GM19240 (cell line): ENCODE results near the gene ITGB5.
"Not testable (repeated sequence)": the region's sequence is repeated elsewhere in the genome, so short reads cannot be mapped to it uniquely, and the experiment has no call there.

Source experiments
- DNase-seq: peaks from one replicate; pipeline ENCODE4 v3.0.0; 2011; ENCODE audit warnings: low spot score; ENCODE audit not compliant: insufficient read length

Gene ITGB5

DNA sequence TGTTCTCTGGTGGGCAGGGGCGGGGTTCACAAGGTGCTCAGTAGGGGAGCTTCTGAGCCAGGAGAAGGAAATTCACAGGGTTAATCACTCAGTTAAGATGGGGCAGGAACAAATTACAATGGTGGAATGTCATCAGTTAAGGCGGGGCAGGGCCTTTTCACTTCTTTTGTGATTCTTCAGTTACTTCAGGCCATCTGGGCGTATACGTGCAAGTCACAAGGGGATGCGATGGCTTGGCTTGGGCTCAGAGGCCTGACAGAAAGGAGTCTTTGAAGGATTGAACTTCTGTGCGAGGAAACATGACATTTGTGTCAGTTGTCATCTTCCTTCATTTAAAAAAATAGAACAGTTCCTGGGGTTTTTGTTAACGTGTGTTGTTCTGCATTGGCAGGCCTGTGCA lies 129.2 kb downstream of the ITGB5 start:
- not testable (repeated sequence) for DNase-seq

DNA sequence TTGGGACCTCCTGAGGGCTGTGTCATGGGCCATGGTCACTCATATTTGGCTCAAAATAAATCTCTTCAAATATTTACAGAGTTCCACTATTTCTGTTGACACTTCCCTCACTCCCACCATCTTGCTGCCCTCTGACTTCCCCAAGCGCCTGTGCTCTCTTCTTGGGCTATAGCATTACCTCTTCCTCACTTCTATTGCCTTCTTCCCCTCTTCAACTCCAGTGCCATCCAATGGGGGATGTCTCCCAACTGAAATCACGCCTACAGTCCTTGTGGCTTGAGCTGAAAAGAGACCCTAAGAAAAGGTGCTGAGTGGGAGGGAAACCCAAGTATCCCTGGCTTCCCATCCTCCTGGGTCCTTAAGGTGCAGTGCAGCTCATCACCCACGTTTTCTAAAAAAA lies 135.1 kb downstream of the ITGB5 start:
- DNase-seq, result no peak

DNA sequence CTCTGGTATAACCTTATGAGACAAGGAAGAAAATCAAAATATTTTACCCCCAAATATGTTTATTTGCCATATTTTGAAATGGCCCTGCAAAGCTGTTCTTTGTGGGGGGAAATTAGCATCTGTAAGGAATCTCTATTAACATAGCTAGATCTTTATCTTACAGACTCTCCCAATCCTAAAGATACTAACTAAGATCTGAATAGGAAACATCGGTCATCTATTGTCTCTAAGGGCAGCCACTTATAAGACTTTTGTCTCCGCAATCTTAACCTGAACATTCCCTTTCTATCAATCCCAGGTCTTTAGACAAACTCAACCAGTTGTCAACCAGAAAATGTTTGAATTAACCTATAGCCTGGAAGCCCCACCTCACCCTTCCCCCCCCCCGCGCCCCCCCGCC lies 135.7 kb downstream of the ITGB5 start:
- no peak for DNase-seq

DNA sequence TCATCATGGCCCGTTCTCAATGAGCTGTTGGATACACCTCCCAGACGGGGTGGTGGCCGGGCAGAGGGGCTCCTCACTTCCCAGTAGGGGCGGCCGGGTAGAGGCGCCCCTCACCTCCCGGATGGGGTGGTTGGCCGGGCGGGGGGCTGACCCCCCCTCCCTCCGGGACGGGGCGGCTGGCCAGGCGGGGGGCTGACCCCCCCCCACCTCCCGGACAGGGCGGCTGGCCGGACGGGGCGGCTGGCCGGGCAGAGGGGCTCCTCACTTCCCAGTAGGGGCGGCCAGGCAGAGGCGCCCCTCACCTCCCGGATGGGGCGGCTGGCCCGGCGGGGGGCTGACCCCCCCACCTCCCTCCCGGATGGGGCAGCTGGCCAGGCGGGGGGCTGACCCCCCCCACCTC lies 137.3 kb downstream of the ITGB5 start:
- not testable (repeated sequence) for DNase-seq

DNA sequence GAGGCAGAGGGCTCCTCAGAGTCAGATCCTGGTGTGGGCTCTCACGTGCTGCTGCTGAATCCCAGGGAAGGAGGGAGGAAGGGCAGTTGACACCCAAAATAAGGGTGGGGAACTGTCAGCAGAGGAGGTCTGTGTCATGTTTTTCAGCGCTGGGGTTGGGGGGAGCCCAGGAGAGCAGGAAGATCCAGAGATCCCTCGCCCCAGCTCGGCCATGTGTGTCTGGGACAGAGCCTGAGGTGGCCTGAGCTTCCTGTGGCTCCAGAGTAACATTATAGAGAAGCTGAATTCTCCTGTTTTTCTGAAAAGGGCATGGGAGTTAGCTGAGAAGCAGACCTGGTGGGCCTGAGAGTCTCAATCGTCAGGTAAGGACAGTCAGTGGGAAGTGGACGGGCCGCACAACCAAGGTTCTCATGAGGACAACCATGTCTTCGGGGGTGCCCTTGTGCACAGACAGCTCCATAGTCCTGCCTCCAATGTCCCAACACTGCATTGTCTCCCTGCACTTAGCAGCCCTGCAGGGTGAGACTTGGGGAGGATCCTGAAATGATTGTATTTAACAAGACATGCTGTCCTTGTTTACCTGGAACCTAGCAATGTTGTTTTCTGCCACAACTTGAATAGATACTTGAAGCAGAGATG lies 138.5 kb downstream of the ITGB5 start:
- no peak for DNase-seq

DNA sequence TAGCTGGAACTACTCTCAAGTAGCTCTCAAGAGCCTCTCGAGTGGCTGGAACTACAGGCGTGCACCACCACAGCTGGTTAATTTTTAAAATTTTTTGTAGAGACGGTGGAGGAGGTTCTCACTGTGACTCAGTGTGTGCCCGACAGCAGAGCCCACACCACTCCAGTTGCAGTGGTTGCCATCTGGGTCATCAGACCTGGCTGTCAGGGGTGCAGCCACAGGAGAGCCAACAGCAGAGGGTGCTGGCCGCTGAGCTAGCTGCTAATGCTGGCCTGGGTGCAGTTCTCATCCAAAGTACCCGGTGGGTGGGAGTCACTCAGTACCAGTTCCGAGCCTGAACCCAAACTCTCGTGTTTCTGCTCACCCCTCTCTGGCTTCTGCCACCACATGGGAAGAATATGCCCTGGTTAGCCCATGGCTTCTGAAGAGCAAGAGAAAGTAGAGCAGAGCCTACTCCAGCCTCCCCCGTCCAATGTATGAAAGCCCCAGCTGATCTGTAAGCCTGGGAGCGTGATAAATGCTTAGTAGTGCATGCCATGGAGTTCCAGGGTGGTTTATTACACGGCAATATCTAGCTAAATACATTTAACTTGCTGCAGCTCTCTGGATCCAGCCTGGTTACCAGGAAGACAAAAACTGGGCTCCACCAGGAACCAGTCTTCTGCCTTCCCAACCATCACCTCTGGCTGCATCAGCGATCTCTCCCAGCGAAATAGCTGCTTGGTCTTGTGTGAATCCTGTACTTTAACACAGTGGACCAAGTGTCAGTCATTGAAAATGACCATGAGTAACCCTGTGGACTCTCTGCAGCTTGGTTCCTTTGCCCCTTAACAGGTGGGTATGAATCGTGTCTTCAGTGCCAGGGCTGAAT lies 139.8 kb downstream of the ITGB5 start:
- no peak for DNase-seq

DNA sequence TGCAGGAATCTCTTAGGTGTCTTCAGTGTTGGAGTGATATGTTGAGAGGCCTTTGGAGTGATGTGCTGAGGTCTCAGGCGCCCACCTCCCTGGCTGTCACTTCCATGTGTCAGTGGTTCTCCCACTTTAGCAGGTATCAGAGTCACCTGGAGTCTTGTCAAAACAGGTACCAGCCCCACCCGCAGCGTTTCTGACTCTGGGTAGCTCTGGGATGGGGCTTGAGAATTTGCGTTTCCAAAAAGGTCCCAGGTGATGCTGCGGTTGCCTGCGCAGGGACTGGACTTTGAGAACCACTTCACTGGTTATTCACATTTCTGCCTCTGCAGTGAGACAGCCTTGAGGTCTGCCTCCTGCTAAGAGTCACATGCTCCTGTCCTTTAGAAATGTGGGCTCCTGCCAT lies 141.4 kb downstream of the ITGB5 start:
- no peak for DNase-seq

DNA sequence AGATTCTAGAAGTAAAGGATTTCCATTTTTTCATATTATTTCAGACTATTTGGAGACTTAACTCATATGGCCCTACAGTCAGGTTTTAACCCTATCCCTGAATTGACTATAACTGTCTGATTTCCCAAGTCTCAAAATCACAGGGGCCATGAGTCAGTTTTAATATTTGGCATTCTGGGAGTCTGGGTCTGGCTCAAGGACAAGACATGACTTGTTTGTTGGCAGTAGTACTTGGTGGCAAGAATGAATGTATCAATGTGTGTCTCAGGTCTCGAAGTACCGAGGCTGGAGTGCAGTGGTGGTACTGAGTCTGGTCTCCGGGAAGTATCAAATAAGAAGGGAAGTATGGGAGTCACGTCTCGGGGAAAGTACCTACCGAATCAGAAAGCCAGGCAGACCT lies 146.1 kb downstream of the ITGB5 start:
- no peak for DNase-seq

DNA sequence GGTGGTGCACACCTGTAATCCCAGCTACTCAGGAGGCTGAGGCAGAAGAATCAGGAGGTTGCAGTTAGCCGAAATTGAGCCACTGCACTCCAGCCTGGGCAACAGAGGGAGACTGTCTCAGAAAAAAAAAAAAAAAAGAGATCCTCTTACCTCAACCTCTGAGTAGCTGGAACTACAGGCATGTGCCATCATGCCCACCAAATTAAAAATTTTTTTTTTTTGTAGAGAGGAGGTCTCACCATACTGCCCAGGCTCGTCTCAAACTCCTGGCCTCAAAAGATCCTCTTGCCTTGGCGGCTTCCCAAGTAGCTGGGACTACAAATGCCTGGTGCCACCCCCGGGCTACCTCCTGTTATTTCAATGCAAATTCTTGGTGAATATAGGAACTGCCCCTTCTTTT lies 155.4 kb downstream of the ITGB5 start:
- DNase-seq, result no peak

DNA sequence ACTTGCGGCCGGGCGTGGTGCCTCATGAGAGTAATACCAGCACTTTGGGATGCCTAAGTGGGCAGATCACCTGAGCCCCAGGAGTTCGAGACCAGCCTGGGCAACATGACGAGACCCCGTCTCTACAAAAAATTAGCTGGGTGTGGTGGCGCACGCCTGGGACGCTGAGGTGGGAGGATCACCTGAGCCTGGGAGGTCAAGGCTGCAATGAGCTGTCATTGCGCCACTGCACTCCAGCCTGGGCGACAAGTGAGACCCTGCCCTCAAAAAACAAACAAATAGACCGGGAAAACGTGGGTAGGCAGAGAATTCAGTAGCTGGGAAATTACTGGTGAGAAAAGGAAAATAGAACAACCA lies 156.2 kb downstream of the ITGB5 start:
- DNase-seq, result no peak

DNA sequence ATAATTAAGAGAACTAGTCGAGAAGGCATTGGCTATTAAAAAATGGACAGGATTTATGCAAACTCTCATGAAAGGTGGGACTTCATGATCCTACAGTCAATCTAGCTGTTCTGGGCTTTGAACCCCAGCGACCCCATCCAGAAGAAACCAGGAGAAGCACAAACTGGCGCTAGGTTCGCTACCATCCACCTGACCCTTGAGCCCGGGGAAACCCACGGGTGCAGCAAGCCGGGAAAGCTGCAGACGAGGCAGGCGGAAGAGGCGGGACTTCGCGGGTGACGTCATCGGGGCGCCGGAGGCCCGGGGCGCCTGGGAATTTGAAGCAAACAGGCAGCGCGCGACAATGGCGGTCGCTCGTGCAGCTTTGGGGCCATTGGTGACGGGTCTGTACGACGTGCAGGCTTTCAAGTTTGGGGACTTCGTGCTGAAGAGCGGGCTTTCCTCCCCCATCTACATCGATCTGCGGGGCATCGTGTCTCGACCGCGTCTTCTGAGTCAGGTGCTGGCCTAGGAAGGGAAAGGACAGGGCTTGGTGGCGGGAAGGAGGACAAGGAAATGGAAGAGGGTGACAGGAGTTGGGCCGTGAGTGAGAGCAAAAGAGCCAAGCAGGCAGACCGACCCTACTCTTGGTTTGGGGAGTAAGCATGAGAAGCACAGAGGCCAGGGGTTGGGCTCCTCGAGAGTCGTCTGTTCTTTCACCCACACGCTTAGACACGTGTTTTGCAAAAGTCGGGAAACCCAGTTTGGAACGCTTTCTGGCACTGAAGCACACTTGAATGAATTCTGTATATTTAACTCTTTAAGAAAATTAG lies 156.8 kb downstream of the ITGB5 start, which contains the start of gene UMPS:
Gene UMPS, plus strand, starts transcription at position 324 of the 812 bp plus-strand sequence. Its CDS starts 20 bp downstream, at position 344.
- peak; percentile 79 for DNase-seq

DNA sequence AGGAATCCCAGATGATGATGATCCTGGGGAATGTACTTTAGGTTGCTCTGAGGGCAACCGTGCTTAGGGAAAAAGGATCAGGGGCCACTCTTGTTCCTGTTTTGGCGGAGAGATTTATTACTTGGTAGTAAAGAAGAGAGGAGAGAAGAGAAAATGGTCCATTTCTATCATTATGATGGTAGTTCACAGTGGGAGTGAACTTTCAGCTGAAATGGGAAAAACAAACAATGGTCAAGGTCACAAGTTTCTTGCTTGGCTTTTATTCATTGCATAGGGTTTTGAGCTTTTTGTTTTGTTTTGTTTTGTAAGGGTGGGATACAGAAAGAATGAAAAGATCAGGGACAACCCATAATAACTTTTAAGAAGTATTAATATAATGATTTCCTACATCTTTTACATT lies 164.6 kb downstream of the ITGB5 start:
- no peak for DNase-seq

DNA sequence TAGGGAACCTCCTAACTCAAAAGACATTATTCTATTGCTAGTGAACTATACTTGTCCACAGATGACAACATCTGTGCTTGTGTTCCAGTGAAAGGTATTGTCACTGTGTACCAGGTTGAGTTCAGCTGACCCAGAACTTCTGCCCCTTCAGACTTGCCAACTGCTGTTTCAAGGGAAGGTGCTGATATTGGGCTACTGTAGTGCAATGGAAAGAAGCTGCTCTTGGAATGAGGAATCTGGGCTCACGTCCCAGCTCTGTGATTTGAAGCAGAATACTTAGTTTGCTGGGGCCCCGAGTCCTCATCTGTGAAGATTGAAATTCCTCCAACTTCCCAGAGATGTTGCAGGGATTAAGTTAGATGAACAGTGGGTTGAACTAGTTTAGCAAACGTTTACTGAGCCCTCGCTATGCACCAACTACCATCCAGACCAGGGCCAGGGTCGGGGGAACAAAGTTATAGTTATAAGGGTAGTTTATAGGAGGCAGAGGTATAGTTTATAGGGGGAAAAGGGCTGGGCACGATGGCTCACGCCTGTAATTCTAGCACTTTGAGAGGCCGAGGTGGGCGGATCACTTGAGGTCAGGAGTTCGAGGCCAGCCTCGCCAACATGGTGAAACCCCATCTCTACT lies 172.8 kb downstream of the ITGB5 start:
- DNase-seq, result no peak
